HG02610 (cell line): ENCODE results near the gene MICOS13.
A peak's percentile ranks its signal among the peaks of the same experiment; 100 is the strongest.
"Not testable (repeated sequence)": the region's sequence is repeated elsewhere in the genome, so short reads cannot be mapped to it uniquely, and the experiment has no call there.

Experiments
- ATAC-seq: cut with Tn5 transposase; IDR thresholded peaks from one replicate; pipeline ENCODE4 v1.9.1; 2021; ENCODE audit warnings: mild to moderate bottlenecking, moderate library complexity; ENCODE audit not compliant: unreplicated experiment

The MICOS13 gene

GRCh38 chr19:5680437-5681368 lies at the start of gene MICOS13, which contains the start of gene HSD11B1L:
TSS of gene MICOS13 (minus strand) at chr19:5680516. CDS start at chr19:5680486, 30 bp downstream.
TSS of gene HSD11B1L (plus strand) at chr19:5681027. CDS start at chr19:5684833, 3,806 bp downstream.
- peak; percentile 90 for ATAC-seq

- ATAC-seq = no peak
Measured at GRCh38 chr19:5727453-5728050, 47.2 kb upstream of the MICOS13 start.

- ATAC-seq = peak; percentile 80
Measured at GRCh38 chr19:5719961-5720790, 39.9 kb upstream of the MICOS13 start, which contains the start of the genes CATSPERD and LONP1. TSS of gene CATSPERD (plus strand) at chr19:5720637. CDS start at chr19:5720738, 101 bp downstream. TSS of gene LONP1 (minus strand) at chr19:5720146. CDS start at chr19:5720132, 14 bp downstream.

- peak; percentile 3 for ATAC-seq
Measured at GRCh38 chr19:5719274-5719960, 39.1 kb upstream of the MICOS13 start.

- no peak for ATAC-seq
Measured at GRCh38 chr19:5718579-5719273, 38.4 kb upstream of the MICOS13 start.

- ATAC-seq = no peak
Measured at GRCh38 chr19:5718037-5718578, 37.8 kb upstream of the MICOS13 start.

- no peak for ATAC-seq
Measured at GRCh38 chr19:5717215-5717935, 37.1 kb upstream of the MICOS13 start.

- ATAC-seq = no peak
Measured at GRCh38 chr19:5714816-5715215, 34.5 kb upstream of the MICOS13 start.

GRCh38 chr19:5713228-5713627 lies 32.9 kb upstream of the MICOS13 start:
- no peak for ATAC-seq

- ATAC-seq = no peak
Measured at GRCh38 chr19:5711713-5712161, 31.4 kb upstream of the MICOS13 start.

- no peak for ATAC-seq
Measured at GRCh38 chr19:5711025-5711424, 30.7 kb upstream of the MICOS13 start.

GRCh38 chr19:5707576-5708575 lies 27.6 kb upstream of the MICOS13 start:
- no peak for ATAC-seq

GRCh38 chr19:5706876-5707573 lies 26.7 kb upstream of the MICOS13 start:
- ATAC-seq = no peak

- no peak for ATAC-seq
Measured at GRCh38 chr19:5705552-5705951, 25.2 kb upstream of the MICOS13 start.

- ATAC-seq = no peak
Measured at GRCh38 chr19:5703819-5704818, 23.8 kb upstream of the MICOS13 start.

- ATAC-seq = not testable (repeated sequence)
Measured at GRCh38 chr19:5702053-5702410, 21.7 kb upstream of the MICOS13 start.
